ENCODE measurements around the gene CCSER1.

Gene CCSER1

GRCh38 chr4:91513326-91513725 is 1386.1 kb downstream of the CCSER1 start:
- no peak overlapping the region; a peak in 1 of 22 replicates for H3K4me2 ChIP-seq
- TF ChIP-seq Cebpa-rat (IDR thresholded peaks at IDR 0.05): no peak
- no peaks in the 10 kb centered on the region for H4K20me1 ChIP-seq
- no peaks in the 10 kb centered on the region for H3K36me3 ChIP-seq
- H3K4me3 ChIP-seq: no peak overlapping the region
- H3K9ac ChIP-seq: no peak overlapping the region
- H3K27me3 ChIP-seq: no peaks in the 10 kb centered on the region
- no peaks in the 10 kb centered on the region; a peak in 2 of 20 replicates for H3K4me1 ChIP-seq
- H3K9me3 ChIP-seq (replicated peaks in 1 of 11): peaks cover 8 to 14% (median 9%) of the 10 kb centered on the region in 11 experiments; a peak in 20 of 22 replicates
- no peak overlapping the region for H3K27ac ChIP-seq

DNA sequence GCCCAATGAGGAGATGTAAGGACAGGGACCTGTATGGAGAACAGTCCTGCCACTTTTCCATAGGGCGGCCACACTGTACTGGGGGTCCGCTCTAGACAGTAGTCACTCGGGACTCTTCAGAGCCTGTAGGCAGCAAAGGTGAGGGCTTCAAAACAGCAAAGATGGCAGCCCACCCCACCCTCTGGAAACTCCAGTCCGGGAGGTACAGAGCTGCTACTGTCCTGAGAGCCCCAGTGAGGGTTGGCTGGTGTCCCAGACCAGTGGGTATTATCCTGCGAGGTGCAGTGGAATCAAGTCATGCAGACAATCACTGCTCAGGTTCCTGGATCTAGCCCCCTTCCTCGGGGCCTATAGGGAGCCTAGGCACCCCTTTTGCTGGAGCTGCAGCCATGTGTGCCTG is 1392.0 kb downstream of the CCSER1 start:
- H3K27ac ChIP-seq: no peak overlapping the region
- no peaks in the 10 kb centered on the region for H3K27me3 ChIP-seq
- H3K4me3 ChIP-seq: no peak overlapping the region
- H3K9ac ChIP-seq: no peak overlapping the region
- H3K4me2 ChIP-seq: no peak overlapping the region
- peaks cover 0 to 5% (median 0%) of the 10 kb centered on the region in 11 experiments; a peak in 3 of 22 replicates for H3K9me3 ChIP-seq (replicated peaks in 1 of 11)
- TF ChIP-seq Cebpa-rat (IDR thresholded peaks at IDR 0.05): no peak
- no peaks in the 10 kb centered on the region for H3K36me3 ChIP-seq
- H4K20me1 ChIP-seq: no peaks in the 10 kb centered on the region
- no peaks in the 10 kb centered on the region; a peak in 2 of 20 replicates for H3K4me1 ChIP-seq

GRCh38 chr4:91525621-91526020 is 1398.4 kb downstream of the CCSER1 start:
- TF ChIP-seq Cebpa-rat (IDR thresholded peaks at IDR 0.05): no peak
- no peaks in the 10 kb centered on the region for H3K36me3 ChIP-seq

DNA sequence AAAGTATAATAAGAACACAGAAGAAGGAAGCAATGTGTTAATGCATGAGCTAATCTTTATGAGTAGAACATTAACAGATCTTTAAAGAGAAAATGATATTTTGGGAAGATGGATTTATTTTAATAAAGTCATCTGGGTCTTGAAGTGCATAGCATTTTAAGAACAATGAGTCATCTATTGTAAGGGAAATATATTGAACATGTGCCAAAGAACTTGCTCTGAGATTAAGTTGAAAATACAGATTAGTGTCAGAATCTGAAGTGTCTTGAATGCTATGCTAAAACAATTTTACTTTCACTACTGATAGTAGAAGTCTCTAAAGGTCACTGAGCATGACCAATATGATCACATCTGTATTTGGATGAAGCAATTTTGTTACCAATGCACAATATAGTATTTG is 1399.9 kb downstream of the CCSER1 start:
- H3K4me1 ChIP-seq: no peaks in the 10 kb centered on the region
- no peaks in the 10 kb centered on the region for H4K20me1 ChIP-seq
- no peak overlapping the region for H3K4me2 ChIP-seq
- H3K9me3 ChIP-seq (replicated peaks in 1 of 11): peaks cover 0 to 1% (median 0%) of the 10 kb centered on the region in 11 experiments; a peak in 1 of 22 replicates
- no peak for TF ChIP-seq Cebpa-rat (IDR thresholded peaks at IDR 0.05)
- H3K4me3 ChIP-seq: no peak overlapping the region
- H3K36me3 ChIP-seq: no peaks in the 10 kb centered on the region
- H3K9ac ChIP-seq: no peak overlapping the region
- H3K27me3 ChIP-seq: no peaks in the 10 kb centered on the region
- no peak overlapping the region for H3K27ac ChIP-seq

More at GRCh38 chr4:91525621-91526020, 1398.4 kb downstream of the CCSER1 start:
- Histone ChIP-seq H3K4me3 (no peak overlapping the region), H3K27ac (no peak overlapping the region), H3K9me3 (replicated peaks in 1 of 11) (peaks cover 0 to 5% (median 0%) of the 10 kb centered on the region in 11 experiments; a peak in 3 of 22 replicates), H3K4me2 (no peak overlapping the region), H4K20me1 (no peaks in the 10 kb centered on the region), H3K27me3 (no peaks in the 10 kb centered on the region), H3K4me1 (no peaks in the 10 kb centered on the region), H3K9ac (no peak overlapping the region)

DNA sequence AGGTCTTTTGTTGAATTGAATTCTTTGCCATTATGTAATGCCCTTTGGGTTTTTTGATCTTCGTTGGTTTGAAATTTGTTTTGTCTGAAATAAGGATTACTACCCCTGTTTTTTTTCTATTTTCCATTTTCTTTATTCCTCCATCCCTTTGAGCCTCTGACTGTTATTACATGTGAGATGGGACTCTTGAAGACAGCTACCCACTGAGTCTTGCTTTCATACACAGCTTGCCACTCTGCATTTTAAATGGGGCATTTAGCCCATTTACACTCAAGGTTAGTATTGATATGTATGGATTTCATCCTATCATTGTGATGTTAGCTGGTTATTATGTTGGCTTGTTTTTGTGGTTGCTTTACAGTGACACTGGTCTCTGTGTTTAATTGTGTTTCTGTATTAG is 1440.4 kb downstream of the CCSER1 start:
- no peak for TF ChIP-seq Cebpa-rat (IDR thresholded peaks at IDR 0.05)
- no peak overlapping the region for H3K9ac ChIP-seq
- no peaks in the 10 kb centered on the region for H3K27me3 ChIP-seq
- no peak overlapping the region for H3K27ac ChIP-seq
- no peak overlapping the region for H3K4me3 ChIP-seq
- no peaks in the 10 kb centered on the region for H3K4me1 ChIP-seq
- H4K20me1 ChIP-seq: no peaks in the 10 kb centered on the region
- peaks cover 5 to 29% (median 20%) of the 10 kb centered on the region in 11 experiments; a peak in 17 of 22 replicates for H3K9me3 ChIP-seq (replicated peaks in 1 of 11)
- no peaks in the 10 kb centered on the region for H3K36me3 ChIP-seq
- no peak overlapping the region for H3K4me2 ChIP-seq

GRCh38 chr4:91577864-91578263 is 1450.7 kb downstream of the CCSER1 start:
- no peak overlapping the region for H3K4me2 ChIP-seq
- H3K27me3 ChIP-seq: no peaks in the 10 kb centered on the region
- no peaks in the 10 kb centered on the region for H3K4me1 ChIP-seq
- no peaks in the 10 kb centered on the region for H3K9me3 ChIP-seq (replicated peaks in 1 of 11)
- H3K27ac ChIP-seq: no peak overlapping the region
- no peaks in the 10 kb centered on the region for H3K36me3 ChIP-seq
- TF ChIP-seq Cebpa-rat (IDR thresholded peaks at IDR 0.05): no peak
- H4K20me1 ChIP-seq: no peaks in the 10 kb centered on the region
- no peak overlapping the region for H3K4me3 ChIP-seq
- no peak overlapping the region for H3K9ac ChIP-seq

GRCh38 chr4:91590260-91590659 is 1463.1 kb downstream of the CCSER1 start:
- no peaks in the 10 kb centered on the region for H4K20me1 ChIP-seq
- no peaks in the 10 kb centered on the region for H3K27me3 ChIP-seq
- H3K4me3 ChIP-seq: no peak overlapping the region
- H3K9ac ChIP-seq: no peak overlapping the region
- H3K4me1 ChIP-seq: no peaks in the 10 kb centered on the region
- H3K4me2 ChIP-seq: no peak overlapping the region
- no peak overlapping the region for H3K27ac ChIP-seq
- no peaks in the 10 kb centered on the region for H3K36me3 ChIP-seq
- no peaks in the 10 kb centered on the region for H3K9me3 ChIP-seq (replicated peaks in 1 of 11)
- no peak for TF ChIP-seq Cebpa-rat (IDR thresholded peaks at IDR 0.05)

- H3K9me3 ChIP-seq (replicated peaks in 1 of 11): no peaks in the 10 kb centered on the region
- no peaks in the 10 kb centered on the region for H3K4me1 ChIP-seq
- TF ChIP-seq Cebpa-rat (IDR thresholded peaks at IDR 0.05): no peak
- no peaks in the 10 kb centered on the region for H4K20me1 ChIP-seq
- H3K27ac ChIP-seq: no peak overlapping the region
- H3K4me3 ChIP-seq: no peak overlapping the region
- no peaks in the 10 kb centered on the region for H3K27me3 ChIP-seq
- no peak overlapping the region for H3K9ac ChIP-seq
- no peak overlapping the region for H3K4me2 ChIP-seq
- no peaks in the 10 kb centered on the region for H3K36me3 ChIP-seq
These were observed 1464.9 kb downstream of the CCSER1 start for GRCh38 chr4:91592125-91592524.

GRCh38 chr4:91596718-91597117 is 1469.5 kb downstream of the CCSER1 start:
- H4K20me1 ChIP-seq: no peaks in the 10 kb centered on the region
- no peak overlapping the region for H3K27ac ChIP-seq
- H3K27me3 ChIP-seq: no peaks in the 10 kb centered on the region
- no peak for TF ChIP-seq Cebpa-rat (IDR thresholded peaks at IDR 0.05)
- no peaks in the 10 kb centered on the region for H3K36me3 ChIP-seq
- no peak overlapping the region for H3K4me2 ChIP-seq
- H3K9ac ChIP-seq: no peak overlapping the region
- H3K9me3 ChIP-seq (replicated peaks in 1 of 11): no peaks in the 10 kb centered on the region
- H3K4me3 ChIP-seq: no peak overlapping the region
- no peaks in the 10 kb centered on the region for H3K4me1 ChIP-seq

DNA sequence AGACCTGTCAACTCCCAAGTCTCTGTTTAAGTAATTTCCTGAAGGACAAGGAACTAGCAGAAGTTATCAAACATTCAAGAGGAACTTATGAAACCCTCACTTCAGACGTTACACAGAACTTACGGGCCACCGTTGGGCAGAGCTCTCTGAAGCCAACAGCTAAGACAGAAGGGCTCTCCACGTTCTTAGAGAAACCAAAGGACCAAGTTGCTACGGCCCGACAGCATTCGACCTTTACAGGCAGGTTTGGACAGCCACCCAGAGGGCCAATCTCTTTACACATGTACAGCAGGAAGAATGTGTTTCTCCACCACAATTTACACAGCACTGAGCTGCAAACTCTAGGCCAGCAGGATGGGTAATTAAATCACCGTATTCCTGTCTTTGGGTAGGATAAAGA is 1471.5 kb downstream of the CCSER1 start:
- H3K4me3 ChIP-seq: no peak overlapping the region
- no peak overlapping the region for H3K4me2 ChIP-seq
- H3K9ac ChIP-seq: no peak overlapping the region
- no peaks in the 10 kb centered on the region for H3K4me1 ChIP-seq
- H4K20me1 ChIP-seq: no peaks in the 10 kb centered on the region
- TF ChIP-seq Cebpa-rat (IDR thresholded peaks at IDR 0.05): no peak
- H3K27me3 ChIP-seq: no peaks in the 10 kb centered on the region
- no peaks in the 10 kb centered on the region for H3K36me3 ChIP-seq
- H3K27ac ChIP-seq: no peak overlapping the region
- no peaks in the 10 kb centered on the region for H3K9me3 ChIP-seq (replicated peaks in 1 of 11)

Measured in BLaER1 treated with 17β-estradiol and CSF1 and Interleukin-3, amounts not matched to agents 10 nM and 100 nM (cell line).